H1 (cell line): Measurements from ENCODE around the gene SPDYA. TPM values are rescaled to one million over a fixed set of nuclear protein-coding genes. Genes with fewer than 3 reads are reported as not detected.

Experiments
- CTCF ChIA-PET: fragments of 300-600 bp; sonication (Branson Sonifier 250); formaldehyde crosslinking; loops from one replicate; lab custom pipeline; 2021; ENCODE audit not compliant: partially characterized antibody; lab: Charles Lee
- POLR2A ChIA-PET: fragments of 300-600 bp; sonication (Branson Sonifier 250); formaldehyde crosslinking; loops from one replicate; lab custom pipeline; 2021; ENCODE audit warnings: inconsistent platforms; ENCODE audit not compliant: partially characterized antibody; lab: Charles Lee
- DNase-seq, 2 experiments: peaks; one replicate each; pipeline versions ENCODE4 v3.0.0 to v3.0.0-alpha.2; 2010 to 2022; ENCODE audit warnings: low spot score in 2 of 2, low read depth in 1 of 2, mixed read lengths in 1 of 2
- FAIRE-seq: peaks from 2 replicates; lab custom pipeline; 2011; peaks lifted over from hg19 to GRCh38; lab: Jason Lieb, UNC
- H2AFZ ChIP-seq: 2 replicates; pipeline ENCODE4 v1.8.1; 2012; ENCODE audit warnings: low read length, inconsistent platforms
- H2AK5ac ChIP-seq: 2 replicates; pipeline ENCODE4 v1.6.1; 2013; ENCODE audit warnings: low read depth, low read length
- H2BK120ac ChIP-seq: replicated peaks from 2 replicates; pipeline ENCODE3; 2013; ENCODE audit warnings: low read depth, low read length, inconsistent platforms
- H2BK12ac ChIP-seq: 2 replicates; pipeline ENCODE4 v1.6.1; 2013; ENCODE audit warnings: low read depth, low read length
- H2BK15ac ChIP-seq: 2 replicates; pipeline ENCODE4 v1.6.1; 2013; ENCODE audit warnings: low read length
- H2BK20ac ChIP-seq: 2 replicates; pipeline ENCODE4 v1.6.1; 2013; ENCODE audit warnings: low read length
- H2BK5ac ChIP-seq: 2 replicates; pipeline ENCODE4 v1.6.1; 2013; ENCODE audit warnings: low read depth, low read length
- H3K14ac ChIP-seq: 2 replicates; pipeline ENCODE4 v1.6.1; 2013; ENCODE audit warnings: inconsistent platforms; ENCODE audit not compliant: insufficient read length
- H3K18ac ChIP-seq: 2 replicates; pipeline ENCODE4 v1.6.1; 2013; ENCODE audit warnings: low read length; ENCODE audit errors: extremely low read depth
- H3K23ac ChIP-seq: 2 replicates; pipeline ENCODE4 v1.6.1; 2013; ENCODE audit warnings: inconsistent platforms; ENCODE audit not compliant: insufficient read length
- H3K23me2 ChIP-seq: 2 replicates; pipeline ENCODE4 v1.6.1; 2013; ENCODE audit warnings: low read depth, low read length
- H3K27ac ChIP-seq: 2 replicates; pipeline ENCODE4 v1.6.1; 2011; ENCODE audit warnings: low read depth, low read length, inconsistent platforms
- H3K27me3 ChIP-seq, 4 experiments: replicated peaks in 1 of 4; 1 replicate in 1 of 4; 2 replicates in 3 of 4; pipeline versions ENCODE4 v1.6.1 to v1.8.1; 2011 to 2013; ENCODE audit warnings: low read length in 3 of 4, mild to moderate bottlenecking in 3 of 4, inconsistent platforms in 2 of 4, mixed read lengths in 2 of 4, moderate library complexity in 1 of 4; ENCODE audit not compliant: control insufficient read depth in 3 of 4, insufficient read depth in 3 of 4; ENCODE audit errors: extremely low read depth in 1 of 4
- H3K36me3 ChIP-seq, 4 experiments: 2 replicates each; pipeline versions ENCODE4 v1.6.1 to v1.8.1; 2011 to 2013; ENCODE audit warnings: mild to moderate bottlenecking in 4 of 4, low read length in 3 of 4, moderate library complexity in 2 of 4, control low read depth in 1 of 4, inconsistent platforms in 1 of 4; ENCODE audit not compliant: insufficient read depth in 4 of 4, control insufficient read depth in 2 of 4
- H3K4ac ChIP-seq: replicated peaks from 2 replicates; pipeline ENCODE3; 2013; ENCODE audit warnings: low read length, low read depth, mixed read lengths, inconsistent platforms; ENCODE audit not compliant: insufficient read length
- H3K4me1 ChIP-seq, 4 experiments: replicated peaks in 1 of 4; 1 replicate in 1 of 4; 2 replicates in 3 of 4; pipeline versions ENCODE4 v1.6.1 to v1.8.1; 2011 to 2013; ENCODE audit warnings: low read length in 3 of 4, inconsistent platforms in 2 of 4, mixed read lengths in 1 of 4; ENCODE audit not compliant: insufficient read depth in 4 of 4, control insufficient read depth in 3 of 4
- H3K4me2 ChIP-seq, 2 experiments: 2 replicates each; pipeline versions ENCODE4 v1.6.1 to v1.8.1; 2011 to 2013; ENCODE audit warnings: low read depth in 2 of 2, low read length in 2 of 2, control low read depth in 1 of 2, inconsistent platforms in 1 of 2, mild to moderate bottlenecking in 1 of 2; ENCODE audit not compliant: insufficient read depth in 1 of 2
- H3K4me3 ChIP-seq, 4 experiments: fragments of 200-600, 300-600 bp in 1 of 4; sonication (generic), shearing (Covaris generic), sonication (Bioruptor Twin) in 1 of 4; 2 replicates each; pipeline versions ENCODE4 v1.5.1 to v1.8.1; 2011 to 2016; ENCODE audit warnings: low read length in 4 of 4, low read depth in 3 of 4, control low read depth in 2 of 4, inconsistent platforms in 2 of 4, mild to moderate bottlenecking in 2 of 4, mixed read lengths in 1 of 4, moderate library complexity in 1 of 4; ENCODE audit not compliant: insufficient read depth in 2 of 4; ENCODE audit errors: extremely low read depth in 1 of 4
- H3K56ac ChIP-seq: replicated peaks from 2 replicates; pipeline ENCODE3; 2013; ENCODE audit warnings: low read depth, mild to moderate bottlenecking, mixed read lengths, low read length, inconsistent platforms; ENCODE audit not compliant: insufficient read length
- H3K79me1 ChIP-seq: 2 replicates; pipeline ENCODE4 v1.6.1; 2013; ENCODE audit warnings: low read depth, low read length, control low read depth
- H3K79me2 ChIP-seq, 2 experiments: 2 replicates each; pipeline versions ENCODE4 v1.6.1 to v1.8.1; 2012 to 2013; ENCODE audit warnings: low read length in 2 of 2, mild to moderate bottlenecking in 2 of 2, inconsistent platforms in 1 of 2; ENCODE audit not compliant: insufficient read depth in 2 of 2, control insufficient read depth in 1 of 2
- H3K9ac ChIP-seq, 4 experiments: replicated peaks in 1 of 4; 1 replicate in 1 of 4; 2 replicates in 3 of 4; pipeline versions ENCODE4 v1.6.1 to v1.8.1; 2011 to 2013; ENCODE audit warnings: low read depth in 3 of 4, low read length in 3 of 4, control low read depth in 2 of 4, mild to moderate bottlenecking in 2 of 4, moderate library complexity in 2 of 4, inconsistent platforms in 1 of 4; ENCODE audit errors: extremely low read depth in 1 of 4
- H3K9me3 ChIP-seq, 2 experiments: 2 replicates each; pipeline versions ENCODE4 v1.6.1 to v1.8.1; 2012 to 2013; ENCODE audit warnings: mild to moderate bottlenecking in 2 of 2, moderate library complexity in 2 of 2, control low read depth in 1 of 2, inconsistent platforms in 1 of 2, low read depth in 1 of 2, low read length in 1 of 2, mixed read lengths in 1 of 2; ENCODE audit not compliant: insufficient read depth in 2 of 2
- H4K20me1 ChIP-seq, 2 experiments: replicated peaks in 1 of 2; 2 replicates each; pipeline versions ENCODE3 to v1.8.1; 2011 to 2013; ENCODE audit warnings: inconsistent platforms in 2 of 2, low read length in 2 of 2, mild to moderate bottlenecking in 1 of 2; ENCODE audit not compliant: insufficient read depth in 2 of 2, control insufficient read depth in 1 of 2
- H4K5ac ChIP-seq: 2 replicates; pipeline ENCODE4 v1.6.1; 2013; ENCODE audit warnings: low read length, low read depth, mixed read lengths, inconsistent platforms; ENCODE audit not compliant: insufficient read length
- H4K8ac ChIP-seq: 2 replicates; pipeline ENCODE4 v1.8.0; 2013; ENCODE audit warnings: mild to moderate bottlenecking, moderate library complexity, low read length, inconsistent platforms; ENCODE audit not compliant: insufficient read depth; ENCODE audit errors: extremely low read depth
- H4K91ac ChIP-seq: replicated peaks from 2 replicates; pipeline ENCODE3; 2013; ENCODE audit warnings: low read length, mixed read lengths, inconsistent platforms; ENCODE audit not compliant: insufficient read length
- KDM5A ChIP-seq: fragments of 200-600 bp; IDR thresholded peaks from 2 replicates; pipeline ENCODE4 v1.7.1; 2012; ENCODE audit warnings: mild to moderate bottlenecking, low read length, inconsistent platforms, mixed read lengths
- RNF2 ChIP-seq: fragments of 200-900, 300-1000 bp; sonication (generic); IDR thresholded peaks from 2 replicates; pipeline ENCODE4 v1.7.1; 2016; ENCODE audit warnings: borderline replicate concordance, low read depth, mild to moderate bottlenecking, antibody characterized with exemption, low read length; ENCODE audit not compliant: poor library complexity, severe bottlenecking; ENCODE audit errors: missing control alignments
- RXRA ChIP-seq: IDR thresholded peaks from 2 replicates; pipeline ENCODE4 v1.6.1; 2011; ENCODE audit warnings: low read depth, mild to moderate bottlenecking, low read length, moderate library complexity; ENCODE audit not compliant: insufficient read depth
- WGBS, 2 experiments: shearing (Covaris generic) in 1 of 2; methylation state at CpG; one replicate each; pipeline versions ENCODE4 v1.1.6 to v1.1.7; 2013 to 2015; ENCODE audit warnings: low lambda C conversion rate in 2 of 2, mixed read lengths in 2 of 2, inconsistent platforms in 1 of 2, low coverage in 1 of 2, missing lambda C conversion rate in 1 of 2; ENCODE audit not compliant: insufficient replicate concordance in 2 of 2, insufficient coverage in 1 of 2, insufficient read length in 1 of 2; ENCODE audit errors: extremely low coverage in 1 of 2, missing lambda C conversion rate in 1 of 2; 5-methylcytosine and 5-hydroxymethylcytosine counted together
- polyA plus RNA-seq, 7 experiments: library from polyadenylated mRNA; depleted of rRNA in 3 of 7; stranded (reverse) in 5 of 7; unstranded in 2 of 7; fragments of >200 nt in 5 of 7; fragments of 200-250 nt in 2 of 7; gene quantifications; 1 replicate in 5 of 7; 2 replicates in 1 of 7; 4 replicates in 1 of 7; pipeline versions ENCODE4 v1.2.1 to v1.2.3, GENCODE V29; 2011 to 2013; ENCODE audit warnings: missing spikeins in 2 of 7, mixed read lengths in 2 of 7
- total RNA-seq: library from RNA; stranded (reverse); fragmentation: NEBNext Ultra II Directional; extraction: Animal tissue kit (Norgen Biotek cat#: 25700); gene quantifications from 2 replicates; pipeline ENCODE4 v1.2.1, GENCODE V29; 2021

Gene SPDYA
- total and polyA plus RNA-seq, 2 of the 8 experiments (the other 6 are each of a cell fraction or from before 2014, with no cell fraction given), result 0.12 to 0.35 TPM

GRCh38 chr2:28796620-28797019 lies 14.0 kb upstream of the SPDYA start:
- H2BK120ac ChIP-seq, result no peak overlapping the region
- H2BK12ac ChIP-seq, result no peak overlapping the region
- no peak overlapping the region for H3K9ac ChIP-seq
- CTCF ChIA-PET, result no interaction called here
- DNase-seq, result no peak
- H4K5ac ChIP-seq, result no peak overlapping the region
- H4K91ac ChIP-seq, result no peak overlapping the region
- peaks cover 0 to 1% of the 10 kb centered on the region in 2 experiments for H4K20me1 ChIP-seq
- H2AK5ac ChIP-seq, result no peak overlapping the region
- no peak overlapping the region for H2BK15ac ChIP-seq
- H2BK20ac ChIP-seq, result no peak overlapping the region
- H3K79me1 ChIP-seq, result no peaks in the 10 kb centered on the region; the same call in 1 of the 2 replicates
- no peak overlapping the region for H3K27ac ChIP-seq
- no peak overlapping the region for H3K4me2 ChIP-seq
- no peak overlapping the region for H2AFZ ChIP-seq
- H3K4me1 ChIP-seq, result no peaks in the 10 kb centered on the region
- no peak overlapping the region for H4K8ac ChIP-seq
- no peak overlapping the region for H3K14ac ChIP-seq
- H3K18ac ChIP-seq, result no peak overlapping the region
- POLR2A ChIA-PET, result no interaction called here
- no peaks in the 10 kb centered on the region for H3K9me3 ChIP-seq
- no peaks in the 10 kb centered on the region for H3K23me2 ChIP-seq
- H3K23ac ChIP-seq, result no peak overlapping the region
- no peak overlapping the region for H3K4ac ChIP-seq
- H2BK5ac ChIP-seq, result no peak overlapping the region
- 91% methylated on average over 4 of the region's 4 CpGs; no CpG with 5 or more reads in 1 of the 2 experiments for WGBS, 2 experiments
- FAIRE-seq, result no peak
- H3K79me2 ChIP-seq, result peaks cover 0 to 26% of the 10 kb centered on the region in 2 experiments; a peak in 2 of 4 replicates
- H3K56ac ChIP-seq, result no peak overlapping the region
- peaks cover 0 to 54% (median 15%) of the 10 kb centered on the region in 4 experiments for H3K36me3 ChIP-seq
- no peak overlapping the region for H3K4me3 ChIP-seq
- no peaks in the 10 kb centered on the region for H3K27me3 ChIP-seq
- TF ChIP-seq KDM5A, result no peak
- TF ChIP-seq RXRA, result no peak
- TF ChIP-seq RNF2, result no peak
